HG03060 (cell line): Measurements from ENCODE around the gene DDR2.
"Not testable (repeated sequence)": the region's sequence is repeated elsewhere in the genome, so short reads cannot be mapped to it uniquely, and the experiment has no call there.

Experiments used
- ATAC-seq: cut with Tn5 transposase; IDR thresholded peaks from one replicate; pipeline ENCODE4 v1.9.1; 2021; ENCODE audit warnings: low read depth, moderate number of reproducible peaks; ENCODE audit not compliant: unreplicated experiment

The DDR2 gene

DNA sequence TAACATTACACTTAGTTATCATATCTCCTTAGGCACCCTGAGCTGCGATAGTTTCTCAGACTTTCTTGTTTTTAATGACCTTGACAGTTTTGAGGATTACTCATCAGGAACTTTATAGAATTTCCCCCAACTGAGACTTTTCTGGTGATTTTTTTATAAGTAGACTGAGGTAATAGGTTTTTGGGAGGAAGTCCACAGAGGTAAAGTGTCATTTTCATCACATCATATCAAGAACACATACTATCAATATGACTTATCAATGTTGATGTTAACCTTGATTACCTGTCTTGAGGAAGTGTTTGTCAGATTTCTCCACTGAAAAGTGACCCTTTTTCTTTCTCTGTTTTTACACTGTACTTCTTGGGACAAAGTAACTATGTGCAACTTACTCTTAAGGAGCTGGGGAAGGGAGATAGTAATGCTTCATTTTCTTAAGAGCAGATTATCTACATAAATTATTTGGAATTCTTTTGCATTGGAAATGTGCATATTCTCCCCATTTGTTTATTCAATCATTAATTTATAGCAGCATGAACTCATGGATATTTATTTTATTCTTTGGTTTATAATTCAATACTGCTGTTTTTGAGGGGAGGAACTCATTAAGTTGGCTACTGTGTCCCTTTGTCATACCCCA is 85.4 kb downstream of the DDR2 start:
- ATAC-seq, result no peak

- no peak for ATAC-seq
These were observed 87.4 kb downstream of the DDR2 start for GRCh38 chr1:162719678-162720077.

GRCh38 chr1:162720996-162721395 is 88.7 kb downstream of the DDR2 start:
- ATAC-seq, result no peak

GRCh38 chr1:162721471-162721870 is 89.2 kb downstream of the DDR2 start:
- no peak for ATAC-seq

- ATAC-seq, result no peak
These were observed 89.8 kb downstream of the DDR2 start for GRCh38 chr1:162722036-162722435.

- no peak for ATAC-seq
These were observed 92.4 kb downstream of the DDR2 start for GRCh38 chr1:162724583-162725120.

DNA sequence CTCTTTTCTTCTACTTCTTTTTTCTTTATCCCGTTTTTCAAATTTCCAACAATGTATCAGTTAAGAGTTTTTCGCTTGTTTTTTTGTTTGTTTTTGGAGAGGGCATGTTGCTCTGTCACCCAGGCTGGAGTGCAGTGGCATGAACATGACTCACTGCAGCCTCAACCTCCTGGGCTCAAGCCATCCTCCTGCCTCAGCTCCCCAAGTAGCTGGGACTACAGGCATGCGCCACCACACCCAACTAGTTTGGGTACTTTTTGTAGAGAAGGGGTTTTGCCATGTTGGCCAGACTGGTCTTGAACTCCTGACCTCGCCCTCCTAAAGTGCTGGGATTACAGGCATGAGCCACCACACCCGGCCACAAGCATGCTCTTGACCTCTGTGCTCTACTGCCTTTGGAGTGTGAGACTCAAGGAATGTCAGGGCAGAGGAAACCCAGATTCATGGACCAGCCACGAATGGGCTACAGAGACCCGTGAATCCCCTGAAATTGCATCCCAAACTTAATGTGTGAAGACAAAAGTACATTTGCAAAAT is 93.1 kb downstream of the DDR2 start:
- ATAC-seq, result no peak

DNA sequence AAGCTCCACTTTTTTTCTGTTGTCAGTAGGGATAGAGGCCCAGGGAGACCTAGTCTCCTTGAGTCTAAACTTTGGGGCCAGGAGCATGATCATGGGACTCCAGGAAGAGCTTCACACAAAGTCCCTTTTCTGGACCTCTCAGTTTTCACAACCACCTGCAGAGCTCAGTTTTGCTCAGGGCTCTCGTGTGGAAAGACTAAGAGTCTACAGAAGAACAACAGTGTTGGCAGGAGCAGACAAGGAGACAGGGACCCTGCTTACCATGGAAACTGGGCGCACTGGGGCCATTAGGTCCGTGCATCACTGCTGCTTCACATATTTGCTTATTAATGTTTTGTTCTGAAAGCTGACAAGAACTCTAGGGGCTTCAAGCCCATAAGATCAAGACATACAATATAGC is 94.3 kb downstream of the DDR2 start:
- no peak for ATAC-seq

DNA sequence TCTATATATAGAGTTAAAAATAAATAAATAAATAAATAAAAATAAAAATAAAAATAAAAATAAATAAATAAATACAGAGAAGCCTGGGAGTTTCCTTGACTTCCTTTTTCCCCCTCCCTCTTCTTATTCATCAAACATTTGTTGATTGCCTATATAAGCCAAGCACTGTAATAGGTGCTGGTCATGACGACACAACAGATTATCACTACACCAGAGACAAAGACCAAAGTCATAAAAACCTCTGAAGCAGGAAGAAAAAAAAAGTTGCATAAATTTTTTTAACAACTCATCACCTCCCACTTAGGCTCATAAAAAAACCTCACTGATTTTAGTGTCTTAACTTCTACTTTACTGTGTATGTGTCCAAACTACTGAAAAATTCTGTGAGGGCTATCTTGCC is 95.2 kb downstream of the DDR2 start:
- not testable (repeated sequence) for ATAC-seq

- no peak for ATAC-seq
These were observed 96.3 kb downstream of the DDR2 start for GRCh38 chr1:162728573-162728972.

DNA sequence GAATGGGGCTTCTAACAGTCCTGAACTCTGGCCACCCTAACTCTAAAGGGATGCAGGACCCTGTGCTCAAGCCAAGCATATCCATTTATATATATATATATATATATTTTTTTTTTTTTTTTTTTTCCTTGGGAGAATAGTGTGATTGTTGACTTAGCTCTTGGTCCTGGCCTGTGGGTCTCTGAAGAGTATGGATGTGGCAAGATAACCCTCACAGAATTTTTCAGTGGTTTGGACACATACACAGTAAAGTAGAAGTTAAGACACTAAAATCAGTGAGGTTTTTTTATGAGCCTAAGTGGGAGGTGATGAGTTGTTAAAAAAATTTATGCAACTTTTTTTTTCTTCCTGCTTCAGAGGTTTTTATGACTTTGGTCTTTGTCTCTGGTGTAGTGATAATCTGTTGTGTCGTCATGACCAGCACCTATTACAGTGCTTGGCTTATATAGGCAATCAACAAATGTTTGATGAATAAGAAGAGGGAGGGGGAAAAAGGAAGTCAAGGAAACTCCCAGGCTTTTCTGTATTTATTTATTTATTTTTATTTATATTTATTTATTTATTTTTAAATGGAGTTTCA is 97.0 kb downstream of the DDR2 start:
- ATAC-seq, result not testable (repeated sequence)

DNA sequence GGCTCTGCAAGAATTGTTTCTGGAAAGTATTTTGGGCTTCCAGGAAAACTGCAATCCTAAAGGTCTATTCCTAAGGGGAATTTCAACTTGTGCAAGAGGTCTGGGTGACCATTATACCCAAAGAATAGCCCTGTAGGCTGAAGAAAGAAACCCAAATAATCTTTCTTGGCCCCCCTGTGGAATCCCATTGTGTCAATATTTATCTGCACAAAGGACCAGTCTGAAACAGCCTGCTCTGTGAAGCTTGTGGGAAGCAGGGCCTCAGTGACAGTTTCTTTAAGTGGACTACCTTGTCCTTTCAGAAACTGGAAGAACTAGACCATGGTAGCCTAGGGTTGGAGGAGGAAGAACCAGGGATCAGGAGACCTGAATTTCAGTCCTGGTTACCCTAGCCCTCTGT is 99.8 kb downstream of the DDR2 start:
- ATAC-seq, result no peak

GRCh38 chr1:162732566-162733335 is 100.5 kb downstream of the DDR2 start:
- ATAC-seq, result no peak

GRCh38 chr1:162733336-162733590 is 101.0 kb downstream of the DDR2 start:
- ATAC-seq, result no peak

DNA sequence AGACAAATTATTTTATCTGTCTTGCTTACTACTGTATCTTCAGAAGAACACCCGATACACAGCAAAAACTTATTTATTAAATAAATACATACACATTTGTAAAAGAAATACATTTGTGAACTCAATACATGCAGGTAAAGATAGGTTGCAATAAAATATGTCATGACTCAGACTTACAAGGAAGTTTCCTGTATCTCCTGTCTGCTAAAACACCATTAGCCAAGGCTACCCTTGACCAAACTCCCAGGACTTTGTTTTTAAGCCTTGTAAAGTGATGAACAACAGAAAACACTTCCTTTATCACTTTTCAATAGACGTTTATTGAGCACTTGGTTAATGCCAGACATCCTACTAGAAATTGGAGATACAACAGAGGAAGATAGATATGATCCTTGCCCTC is 101.8 kb downstream of the DDR2 start:
- no peak for ATAC-seq

DNA sequence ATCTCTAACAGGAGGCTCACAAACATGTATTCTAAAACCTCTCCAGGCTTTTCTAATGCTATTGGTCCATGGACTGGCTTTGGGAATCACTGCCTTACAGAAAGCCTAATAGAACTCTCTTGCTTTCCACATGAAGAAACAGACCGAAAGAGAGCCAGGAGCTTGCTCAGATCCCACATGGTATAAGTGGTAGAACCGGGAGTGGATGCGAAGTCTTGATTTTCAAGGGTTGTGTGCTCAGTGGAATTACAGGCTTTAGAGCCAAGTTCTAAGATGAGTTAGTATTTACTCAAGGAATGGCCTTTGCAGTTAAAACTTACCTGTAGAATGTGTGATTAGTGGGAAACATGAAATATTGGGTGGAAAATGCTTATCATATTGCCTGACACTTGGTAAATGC is 103.9 kb downstream of the DDR2 start:
- no peak for ATAC-seq

DNA sequence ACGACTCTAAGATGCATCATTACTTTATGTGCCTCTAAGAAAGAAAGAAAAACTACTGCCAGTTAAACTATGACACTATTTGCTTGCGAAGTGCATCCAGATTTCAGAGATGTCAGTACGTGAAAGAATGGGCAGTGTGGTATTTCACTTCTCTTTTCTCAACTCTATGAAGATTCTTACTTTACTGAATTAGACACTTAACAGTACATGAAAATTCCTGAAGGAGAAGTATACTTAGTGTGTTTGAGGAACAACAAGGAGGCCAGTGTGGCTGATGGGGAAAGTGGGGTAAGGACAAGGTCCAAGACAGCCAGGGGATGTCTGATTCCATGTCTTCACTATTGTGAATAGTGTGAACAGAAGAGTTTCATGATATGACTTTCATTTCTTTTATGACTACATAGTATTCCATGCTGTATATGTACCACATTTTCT is 104.4 kb downstream of the DDR2 start:
- peak; percentile 52 for ATAC-seq

GRCh38 chr1:162740755-162741154 is 108.5 kb downstream of the DDR2 start:
- no peak for ATAC-seq

GRCh38 chr1:162741574-162741973 is 109.3 kb downstream of the DDR2 start:
- ATAC-seq, result no peak

- not testable (repeated sequence) for ATAC-seq
These were observed 114.1 kb downstream of the DDR2 start for GRCh38 chr1:162746264-162746942.
